Glomerular visceral epithelial cell (primary cell): ENCODE data around the gene TMOD3.

Source experiments
- DNase-seq: peaks from one replicate; pipeline ENCODE4 v3.0.0-alpha.2; 2016; ENCODE audit errors: extremely low spot score

TMOD3 gene

DNA sequence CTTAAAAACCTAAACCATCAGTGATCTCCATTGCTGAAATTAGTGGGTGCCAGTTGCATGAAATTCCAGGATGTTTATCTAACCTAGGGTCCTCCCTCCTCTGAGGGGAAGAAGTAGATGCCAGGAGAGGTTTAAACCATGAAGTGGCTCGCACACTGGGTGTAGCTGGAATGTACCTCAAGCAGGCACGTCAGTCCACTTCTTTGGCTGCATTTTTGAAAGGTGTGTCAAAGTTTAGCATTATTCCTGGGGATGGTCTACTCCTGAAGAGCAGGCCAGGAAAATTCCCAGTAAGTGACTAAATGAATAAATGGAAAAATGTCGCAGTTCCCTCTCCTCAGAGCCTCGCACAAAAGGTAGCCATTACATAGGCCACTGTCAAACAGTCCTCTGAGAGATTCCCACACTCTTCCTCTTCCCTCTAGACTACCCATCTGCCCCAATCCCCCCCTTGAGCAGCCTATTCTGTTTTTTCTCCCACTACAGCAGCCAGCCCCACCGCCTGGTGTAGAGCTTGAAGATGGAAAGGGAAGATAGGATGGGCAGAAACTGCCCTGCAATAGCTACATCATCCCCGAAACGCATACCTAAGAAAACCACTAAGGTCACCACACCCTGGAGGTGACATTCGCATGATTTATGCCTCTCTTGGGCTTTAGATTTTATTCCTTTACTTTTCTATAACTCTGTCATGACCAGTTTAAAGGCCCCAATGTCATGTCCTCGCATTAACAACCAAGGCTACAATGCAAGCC, 655 bp upstream of the TMOD3 start:
- peak; percentile 36 for DNase-seq

- peak; percentile 37 for DNase-seq
Observed at GRCh38 chr15:51830276-51830806, 888 bp downstream of the TMOD3 start.

DNA sequence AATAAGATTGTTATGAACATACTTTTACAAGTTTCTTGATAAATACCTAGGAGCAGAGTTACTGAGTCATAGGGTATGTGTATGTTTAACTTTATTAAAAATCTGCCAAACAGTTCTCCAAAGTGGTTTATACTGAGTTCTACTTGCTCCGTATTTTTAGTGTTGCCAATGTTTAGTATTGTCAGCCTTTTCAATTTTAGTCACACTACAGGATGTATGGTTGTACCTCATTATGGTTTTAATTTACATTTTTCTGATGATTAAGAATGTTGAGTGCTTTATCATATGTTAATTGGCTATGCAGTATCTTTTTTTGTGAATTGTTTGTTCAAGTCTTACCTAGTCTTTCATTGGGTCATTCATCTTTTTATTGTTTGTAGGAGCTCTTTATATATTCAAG, 4.3 kb downstream of the TMOD3 start:
- DNase-seq = no peak

DNA sequence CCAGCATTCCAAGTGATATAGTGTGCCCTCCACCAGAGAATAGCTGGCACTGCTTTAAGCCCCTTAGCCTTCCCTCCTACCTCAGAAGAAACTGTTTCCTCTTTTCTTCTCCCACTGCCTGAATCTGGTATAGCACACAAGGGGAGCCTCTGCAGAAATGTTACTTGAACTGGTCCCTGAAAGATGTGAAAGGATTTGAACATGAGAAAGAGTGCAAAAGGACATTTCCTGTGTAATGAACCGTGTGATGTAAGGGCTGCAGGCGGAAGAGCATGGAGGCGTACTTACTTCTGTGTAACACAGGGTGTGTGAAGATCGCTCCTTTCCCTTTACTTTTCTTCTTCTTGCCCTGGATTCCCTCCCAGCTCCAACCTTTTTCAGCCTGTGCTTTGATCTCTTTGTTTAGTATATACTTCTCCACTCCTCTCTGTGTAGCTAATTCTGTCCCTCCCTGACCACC, 8.4 kb downstream of the TMOD3 start:
- DNase-seq = peak; percentile 30

GRCh38 chr15:51838270-51838669, 8.8 kb downstream of the TMOD3 start:
- DNase-seq = no peak

DNA sequence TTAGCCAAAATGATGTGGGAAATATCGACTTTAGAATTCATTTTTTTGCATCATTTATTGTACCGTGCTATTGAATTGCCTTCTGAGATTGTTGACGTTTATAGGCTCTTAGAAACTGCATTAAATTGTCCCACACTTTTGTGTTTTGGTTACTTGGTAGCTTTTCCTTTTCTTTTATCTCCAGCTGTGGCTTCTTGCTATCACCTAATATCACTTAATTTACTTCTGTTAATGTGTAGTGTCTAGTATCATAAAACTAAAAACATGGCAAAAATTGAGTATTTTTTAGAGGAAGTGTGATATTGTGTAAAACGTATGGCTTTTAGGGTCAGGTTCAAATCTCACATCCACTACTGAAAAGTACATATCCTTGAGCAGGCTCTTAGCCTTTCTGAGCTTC, 11.2 kb downstream of the TMOD3 start:
- DNase-seq = no peak

GRCh38 chr15:51841406-51842040, 12.1 kb downstream of the TMOD3 start:
- DNase-seq = no peak

GRCh38 chr15:51842265-51842664, 12.8 kb downstream of the TMOD3 start:
- DNase-seq = no peak

DNA sequence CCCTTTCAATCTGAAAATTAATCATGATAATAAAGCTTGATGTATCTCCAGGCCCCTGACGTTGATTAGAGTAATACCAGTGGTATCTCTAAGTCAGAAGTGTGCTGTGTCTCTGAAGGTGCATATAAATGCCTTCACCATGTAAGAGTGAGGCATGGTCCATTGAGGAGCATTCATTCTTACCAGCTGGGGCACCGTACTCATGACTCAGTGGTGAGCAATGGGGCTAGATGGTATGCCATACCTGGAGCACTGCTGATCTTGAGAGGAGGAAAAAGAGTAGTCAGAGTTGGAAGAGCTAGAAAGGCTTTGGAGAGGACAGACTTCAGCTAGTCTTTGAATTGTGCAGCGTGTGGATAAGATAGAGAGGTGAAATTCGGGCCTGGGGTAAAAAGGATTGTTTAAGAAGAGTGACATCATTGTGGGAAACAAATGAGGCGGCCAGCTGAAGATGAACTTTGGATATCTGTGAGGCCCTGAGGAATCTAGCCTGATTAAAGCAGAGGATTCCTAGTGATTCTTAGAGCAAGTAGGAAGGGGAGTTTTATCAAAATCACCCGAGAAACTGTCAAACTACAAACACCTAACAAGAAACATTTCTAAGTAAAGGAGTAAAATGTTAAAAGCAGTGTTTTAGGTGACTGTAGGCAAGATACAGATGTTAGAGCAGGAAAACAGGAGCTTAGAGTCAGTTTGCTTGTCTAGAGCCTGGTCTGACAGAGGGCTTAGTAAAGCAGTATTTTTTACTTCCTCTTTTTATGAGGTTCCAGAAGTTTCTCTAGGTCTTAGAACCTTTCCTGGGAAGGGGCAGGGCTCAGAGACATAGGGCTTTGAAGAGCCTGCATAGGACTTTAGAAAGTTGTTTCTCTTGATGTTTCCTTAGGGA, 13.6 kb downstream of the TMOD3 start:
- peak; percentile 72 for DNase-seq

GRCh38 chr15:51844747-51845426, 15.4 kb downstream of the TMOD3 start:
- no peak for DNase-seq

DNA sequence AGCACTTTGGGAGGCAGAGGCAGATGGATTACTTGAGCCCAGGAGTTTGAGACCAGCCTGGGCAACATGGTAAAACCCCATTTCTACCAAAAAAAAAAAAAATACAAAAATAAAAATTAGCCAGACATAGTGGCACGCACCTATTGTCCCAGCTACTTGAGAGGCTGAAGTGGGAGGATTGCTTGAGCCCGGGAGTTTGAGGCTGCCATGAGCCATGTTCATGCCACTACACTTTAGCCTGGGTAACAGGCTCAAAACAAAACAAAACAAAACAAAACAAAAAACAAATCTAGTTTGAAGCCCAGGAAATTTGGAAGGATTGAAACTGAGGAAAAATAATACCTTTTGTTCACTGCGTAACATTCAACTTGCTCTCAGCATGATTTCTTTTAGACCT, 16.6 kb downstream of the TMOD3 start:
- DNase-seq = no peak

DNA sequence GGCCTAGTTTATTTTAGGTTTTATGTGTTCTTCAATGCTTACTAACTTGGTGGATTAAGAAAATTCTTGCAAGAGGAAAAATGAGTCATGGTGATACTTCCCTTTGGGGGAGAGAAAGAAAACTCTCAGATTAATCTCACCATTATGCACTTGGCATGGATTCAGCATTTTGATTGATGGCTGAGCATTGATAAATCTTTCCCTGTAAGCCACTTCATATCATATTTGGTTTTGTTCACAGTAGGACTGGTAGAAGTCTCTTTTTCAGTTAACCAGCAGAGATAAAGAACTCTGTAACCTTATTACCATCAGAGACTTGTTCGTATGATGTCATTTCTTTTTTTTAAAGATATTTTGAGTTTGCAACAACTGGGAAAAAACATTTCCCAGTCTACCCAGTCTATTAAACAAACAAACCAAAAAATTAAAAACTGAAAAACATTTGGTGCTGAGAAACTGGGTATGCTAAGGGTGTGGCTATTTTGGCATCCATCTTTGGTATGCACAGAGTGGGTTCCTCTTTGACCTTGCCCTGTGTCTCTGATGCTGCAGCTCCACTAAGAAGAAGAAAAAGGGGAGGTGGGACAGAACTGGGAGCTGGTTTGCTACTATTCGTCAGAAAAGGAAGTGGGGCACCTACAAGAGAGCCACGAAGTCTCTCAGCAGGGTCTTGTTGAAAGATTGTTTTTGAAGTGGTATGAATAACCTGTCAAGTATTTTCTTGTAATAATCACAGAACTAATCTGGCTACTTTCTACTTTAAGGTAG, 17.2 kb downstream of the TMOD3 start:
- peak; percentile 44 for DNase-seq

DNA sequence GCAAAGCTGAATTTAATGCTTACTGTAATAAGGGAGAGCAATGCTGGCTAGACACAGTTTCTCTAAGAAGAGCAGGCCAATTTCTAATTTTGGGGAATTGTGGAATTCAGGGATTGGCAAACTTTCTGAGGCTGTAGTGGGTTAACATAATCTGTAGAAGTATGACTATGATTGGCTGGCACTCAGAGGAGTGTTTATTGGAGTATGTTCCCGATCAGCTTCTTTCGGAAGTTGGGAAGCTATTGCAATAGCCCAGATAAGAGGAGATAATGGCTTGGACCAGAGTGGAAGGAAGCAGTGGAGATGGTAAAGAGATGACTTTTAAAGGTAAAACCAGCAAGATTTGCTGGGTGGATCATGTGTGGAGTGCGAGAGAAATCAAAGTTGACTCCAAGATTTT, 19.4 kb downstream of the TMOD3 start:
- DNase-seq = no peak

DNA sequence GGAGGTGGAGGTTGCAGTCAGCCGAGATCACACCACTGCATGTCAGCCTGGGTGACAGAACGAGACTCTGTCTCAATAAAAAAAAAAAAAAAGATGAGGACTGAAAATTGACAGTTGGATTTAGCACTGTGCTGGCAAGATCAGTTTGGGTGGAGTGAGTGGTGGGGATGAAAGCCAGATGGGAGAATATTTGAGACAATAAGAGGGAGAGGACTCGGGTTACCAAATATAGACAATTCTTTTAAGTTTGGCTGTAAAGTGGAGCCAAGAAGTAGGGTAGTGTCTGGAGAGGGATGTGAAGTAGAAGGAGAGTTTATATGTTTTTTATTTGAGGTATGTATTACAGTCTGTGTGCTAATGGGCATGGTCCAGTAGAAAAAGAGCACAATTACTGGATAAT, 20.4 kb downstream of the TMOD3 start:
- DNase-seq = no peak

GRCh38 chr15:51853998-51854397, 24.5 kb downstream of the TMOD3 start:
- no peak for DNase-seq

DNA sequence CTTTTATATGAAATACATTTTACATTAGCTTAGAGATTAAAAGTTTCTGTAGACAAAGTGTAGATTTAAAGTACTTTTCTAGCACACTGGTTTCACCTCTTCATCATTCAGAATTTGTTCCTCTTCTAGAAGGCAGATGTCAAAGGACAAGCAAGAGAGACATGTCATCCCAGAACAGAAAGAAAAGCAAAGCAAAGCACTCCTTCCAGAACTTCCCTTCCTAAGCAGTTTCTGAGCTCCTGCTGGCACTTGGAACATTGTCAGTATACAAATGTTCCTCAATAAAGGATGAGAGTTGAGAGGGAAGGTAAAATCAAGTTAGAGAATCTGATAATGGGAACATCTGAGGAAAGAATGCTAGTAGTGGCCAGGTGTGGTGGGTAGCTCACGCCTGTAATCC, 26.2 kb downstream of the TMOD3 start:
- DNase-seq = no peak

DNA sequence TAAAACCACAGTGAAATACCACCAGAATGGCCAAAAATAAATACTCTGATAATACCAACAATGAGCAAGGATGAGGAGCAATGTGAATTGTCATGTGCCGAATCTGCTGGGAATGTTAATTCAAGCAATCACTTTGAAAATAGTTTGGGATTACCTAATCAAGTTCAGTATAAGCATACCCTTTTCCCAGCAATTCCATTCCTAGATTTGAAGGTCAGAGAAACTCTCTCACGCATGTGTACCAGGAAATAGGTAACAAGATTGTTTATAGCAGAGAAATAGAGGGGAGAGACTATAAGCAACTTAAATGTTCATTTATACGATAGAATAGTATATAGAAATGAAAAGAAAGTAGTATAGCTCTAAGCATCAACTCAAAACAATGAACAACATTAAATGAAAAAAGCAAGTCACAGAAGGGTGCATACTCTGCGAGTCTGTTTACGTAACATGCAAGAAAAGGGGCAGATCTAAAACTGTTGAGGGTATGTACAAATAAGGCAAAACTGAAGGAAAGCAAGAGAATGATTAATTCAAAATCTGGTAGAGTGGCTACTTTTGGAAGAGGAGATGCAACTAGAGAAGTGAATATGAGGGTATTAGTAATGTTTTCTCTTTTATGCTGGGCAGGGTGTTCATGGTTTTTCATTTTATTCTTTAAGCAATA, 27.4 kb downstream of the TMOD3 start:
- no peak for DNase-seq

DNA sequence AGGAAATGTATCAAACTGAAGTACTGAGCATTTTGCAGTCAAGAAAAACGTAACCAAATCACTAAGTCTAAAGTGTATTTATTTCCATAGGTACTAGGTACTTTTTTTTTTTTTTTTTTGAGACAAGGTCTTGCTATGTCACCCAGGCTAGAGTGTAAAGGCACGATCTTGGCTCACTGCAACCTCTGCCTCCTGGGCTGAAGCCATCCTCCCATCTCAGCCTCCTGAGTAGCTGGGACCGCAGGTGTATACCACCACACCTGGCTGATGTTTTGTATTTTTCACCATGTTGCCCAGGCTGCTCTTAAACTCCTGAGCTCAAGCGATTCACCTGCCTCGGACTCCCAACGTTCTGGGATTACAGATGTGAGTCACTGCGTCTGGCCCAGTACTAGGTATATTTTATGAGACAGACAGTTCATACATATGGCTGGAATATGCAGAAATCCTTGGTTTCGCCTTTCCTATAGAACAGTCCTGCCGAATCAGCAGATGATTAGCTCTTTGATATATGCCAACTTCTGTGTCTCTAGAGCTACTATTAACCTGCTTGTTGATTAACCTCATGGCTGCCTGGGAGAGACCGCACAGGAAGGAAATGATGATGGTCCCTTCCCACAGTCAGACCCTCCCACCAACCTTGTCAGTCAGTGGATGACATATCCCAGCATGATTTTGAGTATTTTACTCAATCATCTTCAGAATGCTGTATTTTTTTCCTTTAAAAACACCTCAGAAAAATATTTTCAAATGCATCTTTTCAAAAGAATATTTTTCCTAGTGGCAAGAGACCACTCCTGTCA, 32.3 kb downstream of the TMOD3 start:
- no peak for DNase-seq

GRCh38 chr15:51863131-51863530, 33.7 kb downstream of the TMOD3 start:
- no peak for DNase-seq
